Choroid plexus epithelial cell (primary cell): ENCODE measurements around the gene ARF1.

Source experiments
- DNase-seq: peaks from one replicate; pipeline ENCODE4 v3.0.0-alpha.2; 2010; ENCODE audit warnings: low read depth
- H3K4me3 ChIP-seq: 2 replicates; pipeline ENCODE4 v1.5.1; 2011; ENCODE audit warnings: low read depth, mild to moderate bottlenecking, control low read depth, low read length, moderate library complexity
- CTCF ChIP-seq: conservative IDR thresholded peaks from 2 replicates; pipeline ENCODE4 v1.5.1; 2011; ENCODE audit warnings: low read depth, mild to moderate bottlenecking, control low read depth, inconsistent platforms, low read length, moderate library complexity

The ARF1 gene

GRCh38 chr1:228094432-228095016 lies 12.0 kb downstream of the ARF1 start:
- DNase-seq: no peak
- H3K4me3 ChIP-seq: no peak overlapping the region
- TF ChIP-seq CTCF: no peak

- no peak overlapping the region for H3K4me3 ChIP-seq
- DNase-seq: no peak
- no peak for TF ChIP-seq CTCF
Measured at GRCh38 chr1:228095161-228095560, 12.7 kb downstream of the ARF1 start.

- no peak for DNase-seq
- TF ChIP-seq CTCF: no peak
- no peak overlapping the region for H3K4me3 ChIP-seq
Measured at GRCh38 chr1:228095938-228096337, 13.4 kb downstream of the ARF1 start.

- no peak overlapping the region for H3K4me3 ChIP-seq
- no peak for TF ChIP-seq CTCF
- DNase-seq: no peak
Measured at GRCh38 chr1:228096416-228097332, 14.2 kb downstream of the ARF1 start.

- no peak for DNase-seq
- TF ChIP-seq CTCF: no peak
- H3K4me3 ChIP-seq: no peak overlapping the region
Measured at GRCh38 chr1:228097333-228098081, 15.0 kb downstream of the ARF1 start.

GRCh38 chr1:228098323-228098931 lies 15.9 kb downstream of the ARF1 start:
- no peak for TF ChIP-seq CTCF
- DNase-seq: no peak
- no peak overlapping the region for H3K4me3 ChIP-seq
